HG03342 (cell line): ENCODE measurements around the gene LHFPL2.

Experiments used
- ATAC-seq: cut with Tn5 transposase; IDR thresholded peaks from one replicate; pipeline ENCODE4 v1.9.1; 2021; ENCODE audit warnings: mild to moderate bottlenecking, moderate library complexity; ENCODE audit not compliant: unreplicated experiment

The LHFPL2 gene

DNA sequence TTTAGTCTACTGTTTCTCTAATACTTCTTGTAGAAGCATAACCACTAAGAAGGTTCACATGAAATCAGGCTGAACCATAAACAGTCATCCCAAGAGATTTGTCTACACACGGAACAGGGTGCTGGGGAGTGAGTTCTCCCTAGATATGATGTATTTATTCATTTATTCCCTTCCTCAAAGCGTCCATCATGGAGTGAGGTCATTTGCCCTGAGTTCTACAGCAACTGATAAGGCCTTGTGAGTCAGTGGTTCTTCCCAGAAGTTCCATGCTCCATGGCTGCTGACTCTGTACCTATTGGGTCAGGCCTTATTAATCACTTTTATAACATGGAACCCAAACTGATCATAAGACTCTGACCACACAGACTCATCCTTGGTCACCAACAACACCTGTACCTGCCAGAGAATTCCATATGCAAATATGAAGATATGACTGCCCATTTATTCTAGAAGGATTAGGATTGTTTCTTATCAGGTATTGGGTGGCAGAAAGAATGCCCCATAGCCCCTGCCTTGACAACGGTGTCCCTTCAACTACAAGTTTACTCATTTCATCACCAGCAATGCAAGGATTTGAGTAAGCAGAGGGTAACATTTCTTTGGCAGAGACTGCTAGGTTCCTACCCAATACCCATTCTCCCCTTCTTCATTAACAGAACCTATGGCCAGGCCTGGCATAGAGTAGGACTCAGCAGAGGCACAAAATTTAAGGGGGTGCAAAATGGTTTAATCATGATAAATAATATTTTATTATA is 118.1 kb downstream of the LHFPL2 start:
- no peak for ATAC-seq

DNA sequence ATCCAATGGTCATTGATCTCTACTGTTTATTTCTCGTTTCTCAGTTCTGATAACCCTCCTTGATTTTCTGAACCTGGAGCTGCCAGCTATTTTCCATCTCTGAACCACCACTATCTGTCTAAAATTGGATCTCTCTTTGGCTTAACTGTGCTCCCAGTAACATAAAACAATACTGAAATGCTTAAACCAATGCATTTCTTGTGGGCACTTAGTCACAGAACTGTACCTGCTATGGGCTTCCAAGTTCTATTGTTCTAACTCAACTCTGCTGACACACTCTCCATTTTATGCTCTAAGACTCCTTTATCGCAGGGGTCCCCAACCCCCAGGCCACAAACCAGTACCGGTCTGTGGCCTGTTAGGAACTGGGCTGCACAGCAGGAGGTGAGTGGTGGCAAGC is 120.6 kb downstream of the LHFPL2 start:
- ATAC-seq: no peak

DNA sequence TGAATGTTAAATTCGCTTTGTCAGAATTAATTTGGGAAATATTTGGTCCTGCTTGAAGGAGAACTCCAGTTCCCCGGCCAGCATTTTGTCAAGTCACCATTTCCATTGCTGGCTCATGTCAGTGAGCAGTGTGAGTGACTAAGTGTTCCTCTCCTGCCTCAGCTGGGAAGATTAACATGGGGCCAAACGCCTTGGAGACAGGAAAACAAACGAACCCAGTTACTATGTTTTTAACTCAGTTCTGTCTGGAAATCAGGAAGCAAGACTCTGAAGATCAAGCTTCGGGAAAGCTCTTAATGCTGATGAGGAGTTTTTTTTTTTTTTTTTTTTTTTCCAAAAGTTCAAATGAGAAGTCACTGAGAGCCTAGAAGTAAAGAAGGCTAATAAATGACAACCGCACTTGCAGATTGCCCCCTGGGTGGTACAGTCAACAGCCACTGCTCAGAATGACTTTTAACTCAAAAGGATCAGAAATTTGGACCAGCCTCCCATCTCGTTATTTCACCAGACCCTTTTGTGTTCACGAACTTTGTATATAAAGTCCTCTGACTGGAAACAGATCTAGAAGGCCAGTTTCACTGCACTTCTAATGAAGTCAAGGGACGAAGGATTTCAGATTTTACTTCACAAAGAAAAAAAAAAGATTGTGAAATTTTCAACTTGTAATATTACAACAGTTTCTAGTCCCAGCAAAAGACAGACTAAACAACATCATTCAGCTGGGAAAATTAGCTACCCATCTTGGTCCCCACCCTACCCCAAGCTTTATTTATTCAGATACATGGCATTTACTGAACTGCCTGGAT is 121.3 kb downstream of the LHFPL2 start:
- ATAC-seq: no peak

DNA sequence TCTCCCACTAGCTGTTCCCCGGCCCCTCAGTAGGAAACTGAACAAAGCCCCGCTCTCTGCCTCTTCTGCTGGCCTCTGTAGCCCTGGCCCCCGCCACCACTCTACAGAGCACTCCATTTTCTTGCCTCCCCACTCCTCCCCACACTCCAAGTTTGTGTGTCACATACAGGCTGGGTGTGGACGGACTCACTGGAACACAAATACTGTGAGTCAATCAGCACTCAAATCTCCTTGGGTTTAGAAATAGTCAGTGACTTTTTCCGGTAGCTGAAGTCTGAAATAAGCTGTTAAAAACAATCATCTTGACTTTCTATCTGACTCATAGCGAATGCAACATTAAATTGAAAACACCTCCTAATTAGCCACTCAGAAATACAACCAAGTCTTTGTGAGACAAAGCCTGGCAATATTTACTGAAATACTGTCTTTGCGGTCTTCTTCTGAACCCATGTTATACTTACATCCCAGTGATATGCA is 122.5 kb downstream of the LHFPL2 start:
- ATAC-seq: no peak

DNA sequence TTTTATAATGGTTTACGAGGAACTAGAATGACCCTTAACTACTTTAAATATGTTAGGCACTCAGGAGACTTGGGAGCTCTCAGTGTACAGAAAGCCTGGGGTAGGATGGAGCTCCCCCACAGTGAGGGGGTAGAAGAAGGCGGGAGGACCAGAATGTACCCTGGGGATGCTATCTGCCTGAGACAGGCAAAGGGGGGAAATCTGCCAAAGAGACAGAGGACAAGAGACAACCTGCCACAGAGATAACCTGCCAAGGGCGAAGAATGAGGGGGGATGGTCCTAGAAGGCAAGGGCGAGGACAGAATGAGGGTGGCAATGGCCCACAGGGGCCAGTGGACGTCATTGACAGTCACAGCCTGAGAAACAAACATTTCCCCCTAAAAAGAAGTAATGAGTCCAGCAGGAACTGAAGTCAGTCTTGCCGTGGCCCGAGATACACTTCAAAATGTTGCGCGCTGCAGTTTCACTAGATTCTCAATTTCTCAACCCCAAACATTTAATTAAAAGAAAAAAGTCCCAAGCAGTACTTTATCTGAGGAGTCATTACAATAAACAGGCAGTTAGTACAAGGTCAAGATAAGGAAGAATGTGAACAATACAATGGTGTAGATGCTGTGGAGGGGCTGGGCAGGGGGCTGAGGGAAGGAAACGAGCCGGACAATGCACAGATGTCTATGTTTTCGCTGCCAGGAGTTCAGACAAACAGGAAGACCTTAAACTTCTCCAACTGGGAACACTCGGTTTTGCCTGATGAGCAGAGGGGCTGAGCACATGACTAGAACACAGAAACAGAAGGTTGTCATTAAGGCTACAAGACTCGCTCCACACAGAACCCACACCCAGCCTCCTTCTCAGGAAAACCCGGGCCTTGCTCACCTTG is 125.0 kb downstream of the LHFPL2 start:
- no peak for ATAC-seq

DNA sequence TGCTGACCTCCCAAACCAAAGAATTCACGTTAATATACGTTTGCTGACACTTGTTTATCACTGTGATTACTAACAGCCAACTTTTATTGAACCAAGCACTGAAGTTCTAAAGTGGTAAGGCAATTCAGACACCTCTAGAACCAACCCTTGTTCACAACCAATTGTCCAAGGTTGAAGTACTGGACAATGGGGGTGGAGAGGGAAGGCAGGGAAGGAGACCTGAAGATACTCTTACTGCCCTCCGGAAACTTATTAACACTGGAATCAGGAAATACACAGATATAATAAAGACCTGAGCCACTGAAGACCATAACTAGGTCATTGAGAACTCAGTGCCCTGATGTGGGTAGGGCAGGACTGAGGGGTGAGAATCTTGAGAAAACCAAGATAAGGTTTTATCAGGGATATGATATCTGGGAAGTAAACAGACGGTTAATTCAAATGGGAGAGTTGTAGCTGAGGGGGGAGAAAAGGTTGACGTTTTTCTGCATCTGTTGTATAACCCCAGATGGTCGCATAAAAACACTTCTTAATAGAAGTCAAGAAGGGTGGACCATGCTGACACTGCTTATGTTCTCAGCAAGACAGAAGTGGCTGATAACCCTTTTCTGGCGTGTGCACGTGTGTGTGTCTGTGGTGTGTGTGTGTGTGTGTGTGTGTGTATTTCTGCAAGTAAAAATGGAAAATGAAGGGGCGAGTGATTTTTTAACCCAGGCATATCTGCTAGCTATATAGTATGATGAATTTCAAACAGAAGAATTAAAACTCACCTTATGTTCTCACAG is 125.9 kb downstream of the LHFPL2 start:
- no peak for ATAC-seq

DNA sequence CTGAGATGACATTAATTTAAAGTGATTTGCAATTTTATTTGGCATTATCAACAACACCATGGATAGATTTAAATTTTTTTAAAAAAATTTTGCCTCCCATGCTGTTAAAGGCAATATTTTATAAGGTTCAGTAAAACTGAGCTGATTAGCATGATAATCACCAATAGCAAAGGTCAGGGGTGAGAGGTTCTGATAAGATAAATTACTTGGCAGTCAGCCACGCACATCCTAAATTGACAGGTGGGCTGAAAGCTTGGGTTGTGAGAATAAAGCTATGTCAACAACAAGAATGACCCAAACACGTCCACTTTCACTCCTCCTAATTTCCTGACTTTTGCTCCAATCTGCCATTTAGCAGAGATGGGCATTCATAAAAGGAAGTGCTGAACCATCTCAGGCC is 127.1 kb downstream of the LHFPL2 start:
- ATAC-seq: no peak

DNA sequence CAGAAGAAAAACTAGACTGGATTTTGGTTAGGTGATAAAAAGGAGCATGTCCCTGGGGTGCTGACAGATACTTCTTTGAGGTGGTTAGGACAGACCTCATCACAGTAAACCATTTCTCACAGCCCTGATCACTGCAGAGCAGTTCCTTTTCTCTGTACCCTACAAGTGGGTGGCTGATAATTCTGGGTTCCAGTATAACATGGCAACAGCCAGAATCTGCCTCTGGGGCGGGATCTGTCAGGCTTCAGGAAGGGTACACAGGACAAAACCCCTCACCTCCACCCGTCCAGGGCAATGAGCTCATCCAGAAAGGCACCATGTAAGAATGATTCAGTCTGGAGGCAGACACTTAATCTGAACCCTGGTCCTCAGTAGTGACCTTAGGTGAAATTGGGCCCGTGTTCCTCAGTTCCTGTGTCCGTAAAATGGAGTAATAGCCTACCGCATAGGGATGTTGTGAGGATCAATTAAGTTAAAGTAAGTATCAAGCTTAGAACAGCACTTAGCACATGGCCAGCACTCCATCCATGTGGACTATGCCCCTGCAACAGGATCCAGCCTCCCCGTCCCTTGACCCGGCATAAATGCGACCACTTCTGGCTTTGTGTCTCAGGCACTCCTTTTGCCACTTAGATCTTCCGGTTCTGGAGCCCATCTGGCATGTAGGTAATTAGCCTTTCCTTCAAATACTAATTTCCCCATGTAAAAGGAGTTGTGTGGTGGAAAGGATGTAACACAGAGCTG is 129.2 kb downstream of the LHFPL2 start:
- ATAC-seq: no peak

DNA sequence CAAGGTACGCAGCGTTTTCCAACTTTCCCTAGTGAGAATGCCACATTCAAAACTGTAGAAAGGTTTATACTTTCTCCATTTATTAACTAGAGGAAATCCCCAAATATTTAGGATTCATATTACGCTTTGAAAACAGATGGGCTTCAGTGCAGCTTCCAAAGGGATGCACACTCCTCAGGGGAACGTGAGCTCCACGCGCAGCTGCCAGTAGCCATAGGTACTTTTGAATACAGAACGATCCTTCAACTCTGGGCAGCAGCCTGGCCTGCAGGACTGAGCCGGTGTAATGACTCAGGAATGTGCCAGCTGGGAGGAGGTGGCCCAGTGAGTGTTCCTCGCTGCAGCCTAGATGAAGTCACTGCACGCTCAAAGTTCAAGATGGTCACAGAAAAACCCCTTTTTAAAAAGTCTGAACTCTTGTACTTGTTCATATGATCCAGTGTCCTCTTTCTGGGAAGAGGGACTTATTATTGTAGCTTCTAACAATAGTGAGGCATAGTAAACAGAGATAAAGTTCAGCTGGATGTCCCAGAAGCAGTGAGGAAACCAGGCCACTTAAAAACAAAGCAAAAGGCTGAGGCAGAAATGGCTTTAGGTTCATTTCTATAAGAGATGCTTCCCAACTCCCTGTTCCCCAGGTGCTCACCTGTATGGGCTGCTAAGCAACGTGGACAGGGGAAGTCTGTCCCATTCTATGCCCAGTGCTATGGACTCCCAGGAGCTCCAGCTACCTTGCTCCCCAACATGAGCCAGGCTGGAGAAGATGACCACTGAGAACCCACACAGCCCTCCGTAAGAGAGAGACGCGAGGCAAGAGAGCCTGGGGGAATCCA is 130.0 kb downstream of the LHFPL2 start:
- ATAC-seq: no peak

DNA sequence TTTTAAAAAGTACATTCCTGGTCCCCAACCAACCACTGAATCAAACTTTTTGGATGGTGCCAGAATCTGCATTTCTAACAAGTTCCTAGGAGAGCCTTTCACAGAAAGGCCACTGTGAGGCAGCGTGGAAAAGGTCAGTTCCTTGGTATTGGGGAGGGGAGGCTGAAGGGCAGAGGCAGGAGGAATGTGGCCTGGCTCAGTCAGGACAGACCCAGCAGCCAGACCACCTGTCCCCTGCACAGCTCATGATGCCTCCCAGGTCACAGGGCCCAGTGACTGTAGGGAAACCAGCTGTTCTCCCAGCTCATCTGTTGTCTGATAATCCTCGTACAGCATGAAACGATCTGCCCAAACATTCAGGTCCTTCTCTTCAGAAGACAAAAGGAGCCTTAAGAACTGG is 132.9 kb downstream of the LHFPL2 start:
- ATAC-seq: no peak

DNA sequence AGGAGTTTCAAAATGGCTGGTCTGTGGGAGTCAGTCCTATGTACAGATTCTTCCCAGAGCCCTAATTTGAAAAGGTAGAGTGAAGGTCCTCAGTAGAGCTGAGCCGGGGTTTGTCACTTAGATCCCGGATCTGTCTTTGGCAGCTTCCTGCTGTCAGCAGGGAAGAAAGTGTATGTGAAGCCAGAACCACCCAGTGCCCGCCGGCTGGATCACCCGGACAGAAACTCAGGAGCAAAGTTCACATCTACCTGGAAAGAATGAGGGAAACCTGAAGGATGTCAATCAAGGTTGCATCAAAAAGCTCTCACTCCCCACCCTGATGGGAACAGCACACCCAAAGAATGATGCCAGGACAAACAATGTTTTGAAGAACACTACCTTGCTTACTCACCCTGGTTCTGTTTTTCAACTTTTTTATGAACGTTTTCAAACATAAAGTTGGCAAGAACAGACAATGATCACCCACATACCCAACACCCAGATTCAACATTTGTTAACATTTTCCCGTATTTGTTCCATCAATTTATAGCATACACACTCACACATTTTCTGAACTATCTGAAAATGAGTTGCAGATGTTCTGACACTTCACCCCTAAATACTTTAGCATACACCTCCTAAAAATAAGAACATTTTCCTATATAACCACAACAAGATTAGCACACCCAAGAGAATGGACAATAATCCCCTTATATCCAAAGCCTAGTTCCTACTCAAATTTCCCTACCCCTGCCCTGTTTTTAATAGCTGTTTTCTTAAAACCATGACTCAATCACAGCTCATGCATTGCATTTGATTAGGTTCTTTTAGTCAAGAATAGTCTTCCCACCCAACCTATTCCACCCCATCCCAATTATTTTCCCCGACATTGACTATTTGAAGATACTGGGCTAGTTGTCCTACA is 133.9 kb downstream of the LHFPL2 start:
- no peak for ATAC-seq

DNA sequence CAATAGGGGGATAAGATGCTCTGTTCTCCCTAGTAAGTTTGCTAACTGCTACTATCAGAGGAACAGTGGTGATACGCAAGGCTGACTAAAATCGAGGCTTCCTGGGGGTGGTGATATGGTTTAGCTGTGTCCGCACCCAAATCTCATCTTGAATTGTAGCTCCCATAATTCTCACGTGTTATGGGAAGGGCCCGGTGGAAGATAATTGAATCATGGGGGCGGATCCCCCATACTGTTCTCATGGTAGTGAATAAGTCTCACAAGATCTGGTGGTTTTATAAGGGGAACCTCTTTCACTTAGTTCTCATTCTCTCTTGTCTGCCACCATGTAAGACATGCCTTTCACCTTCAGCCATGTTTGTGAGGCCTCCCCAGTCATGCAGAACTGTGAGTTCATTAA is 135.1 kb downstream of the LHFPL2 start:
- no peak for ATAC-seq

DNA sequence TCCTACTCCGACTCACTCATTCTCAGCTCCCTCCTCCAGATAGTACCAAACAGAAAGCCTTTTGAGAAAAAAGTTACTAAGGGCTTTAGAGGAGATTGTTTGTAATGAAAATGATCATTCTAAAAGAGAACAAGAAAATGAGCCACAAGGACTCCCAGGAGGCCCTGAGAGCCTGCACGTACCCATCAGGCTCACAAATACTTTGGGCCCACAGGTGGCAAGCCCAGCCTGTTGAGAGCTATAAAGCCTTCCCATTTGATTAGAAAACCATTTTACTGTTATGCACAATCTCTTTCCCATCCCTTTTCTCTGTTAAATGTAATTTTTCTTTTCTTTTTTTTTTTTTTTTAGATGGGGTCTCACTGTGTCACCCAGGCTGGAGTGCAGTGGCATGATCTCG is 136.1 kb downstream of the LHFPL2 start:
- no peak for ATAC-seq

DNA sequence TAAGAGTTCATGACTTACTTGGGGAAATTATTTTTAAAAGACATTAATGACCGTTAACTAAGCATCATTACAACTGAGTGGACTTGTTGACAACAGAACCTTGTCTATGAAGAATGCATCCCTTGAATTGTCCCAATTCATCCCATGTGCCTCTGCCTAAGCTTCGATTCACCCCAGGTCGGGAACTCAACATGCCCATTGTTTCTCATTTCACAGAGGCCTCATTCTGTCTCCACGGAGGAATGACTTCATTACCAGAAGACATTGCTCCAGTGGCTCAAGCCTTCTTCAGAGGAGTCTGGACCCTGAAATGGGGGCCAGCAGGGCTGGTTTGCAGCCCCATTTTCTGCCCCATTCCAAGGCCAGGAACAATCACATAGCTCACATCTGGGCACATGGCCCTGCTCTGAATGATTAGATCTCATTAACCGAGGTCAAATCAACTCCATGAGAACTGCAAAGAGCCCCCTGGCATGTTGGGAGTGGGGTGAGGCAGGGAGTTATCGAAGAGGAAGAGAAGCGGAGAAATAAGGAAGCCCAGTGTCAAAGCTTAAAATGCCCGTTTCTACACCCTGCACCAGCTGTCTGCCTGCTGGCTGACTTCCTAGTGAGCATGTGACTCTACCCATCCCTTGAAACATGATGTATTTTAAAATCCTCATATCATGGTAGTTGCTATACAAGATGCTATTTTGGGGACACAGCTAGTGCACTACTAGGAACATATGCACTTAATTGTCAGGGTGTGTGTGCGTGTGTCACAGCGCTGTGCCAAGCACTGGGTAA is 137.3 kb downstream of the LHFPL2 start:
- ATAC-seq: no peak

DNA sequence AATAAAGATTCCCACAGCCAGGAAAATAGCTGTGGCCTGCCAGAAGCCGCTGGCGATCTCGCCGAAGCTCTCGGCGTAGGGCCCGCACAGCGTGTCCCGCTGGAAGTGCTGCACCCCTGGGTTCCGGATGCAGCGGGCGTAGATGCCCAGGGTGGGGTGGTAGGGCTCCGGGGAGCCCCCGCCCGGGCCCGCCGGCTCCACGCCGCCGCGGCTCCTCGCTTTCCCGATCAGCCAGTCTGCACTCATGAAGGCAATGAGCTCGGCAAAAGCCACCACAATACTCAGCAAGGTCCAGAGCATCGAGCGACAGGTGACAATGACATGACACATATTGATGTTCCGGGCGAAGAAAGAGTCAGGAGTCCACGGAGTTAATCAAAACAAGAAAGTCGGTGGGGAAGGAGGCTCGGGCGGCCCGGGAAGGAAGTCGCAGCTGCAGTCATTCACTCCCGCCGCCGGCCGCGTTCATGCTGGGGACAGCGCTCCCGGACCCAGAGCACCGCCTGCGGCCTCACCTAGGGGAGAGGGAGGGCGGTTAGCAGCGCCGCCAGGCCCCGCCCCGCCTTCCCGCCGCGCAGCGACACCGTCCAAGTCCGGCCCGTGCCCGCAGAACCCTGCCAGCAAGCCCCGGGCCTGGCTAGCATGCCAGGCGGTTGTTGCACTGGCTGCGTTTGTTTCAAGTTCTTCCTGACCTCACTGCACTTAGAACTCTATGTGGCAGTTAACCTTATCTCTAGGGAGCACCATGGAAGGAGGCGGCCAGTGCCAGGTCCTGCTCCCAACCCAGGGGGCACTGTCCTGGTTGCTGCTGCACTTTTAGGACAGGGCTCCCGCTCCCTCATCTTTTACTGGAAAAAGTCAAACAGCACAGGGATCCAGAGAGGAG is 138.4 kb downstream of the LHFPL2 start:
- ATAC-seq: peak; percentile 81
